Tibial nerve (tissue), 3 donors: ENCODE results near the gene AFAP1L2.

ENCODE experiments used
- CTCF ChIP-seq, 5 experiments: fragments of 200-600 bp in 3 of 5; fragments of 450-650 bp in 2 of 5; sonication (generic) in 3 of 5; IDR thresholded peaks; one replicate each; pipeline ENCODE4 v1.5.1; 2016 to 2019; ENCODE audit warnings: antibody characterized with exemption in 5 of 5, mild to moderate bottlenecking in 3 of 5, moderate library complexity in 2 of 5
- POLR2A ChIP-seq, 2 donors: fragments of 450-650 bp; IDR thresholded peaks; one replicate each; pipeline ENCODE4 v1.6.1; 2017; ENCODE audit warnings: antibody characterized with exemption in 2 of 2, mild to moderate bottlenecking in 2 of 2, moderate library complexity in 2 of 2

- TF ChIP-seq POLR2A (IDR thresholded peaks at IDR 0.05) (no peak), CTCF (IDR thresholded peaks at IDR 0.05) (no peak)
Measured at GRCh38 chr10:114395366-114396022, 8.8 kb downstream of the AFAP1L2 start.
